HK-2 (cell line): Measurements from ENCODE around the gene RALGPS1.

Experiments
- DNase-seq: peaks from one replicate; pipeline ENCODE4 v3.0.0-alpha.2; 2018; ENCODE audit not compliant: unreplicated experiment

Gene RALGPS1

GRCh38 chr9:127099664-127100063, 185.1 kb downstream of the RALGPS1 start:
- no peak for DNase-seq

- no peak for DNase-seq
Observed at GRCh38 chr9:127102176-127102575, 187.6 kb downstream of the RALGPS1 start.

DNA sequence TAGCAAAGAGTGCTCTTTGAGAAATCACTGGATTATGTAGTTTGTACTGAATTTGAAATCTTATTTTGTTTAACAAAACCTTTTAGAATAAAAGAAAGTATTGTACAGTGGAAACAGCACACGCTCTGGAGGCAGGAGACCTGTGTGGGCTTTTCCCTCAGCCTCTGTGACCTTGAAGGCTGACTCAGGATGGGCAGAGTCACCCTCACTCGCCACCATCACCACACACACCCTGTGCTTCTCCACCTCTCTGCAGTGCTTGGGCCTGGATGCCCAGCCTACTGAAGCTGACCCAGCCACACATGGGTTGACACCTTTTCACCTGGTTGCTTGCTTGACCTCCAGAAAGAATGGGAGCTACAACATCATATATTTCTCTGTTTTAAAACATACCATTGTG, 188.2 kb downstream of the RALGPS1 start:
- no peak for DNase-seq

GRCh38 chr9:127104581-127105311, 190.2 kb downstream of the RALGPS1 start:
- no peak for DNase-seq

DNA sequence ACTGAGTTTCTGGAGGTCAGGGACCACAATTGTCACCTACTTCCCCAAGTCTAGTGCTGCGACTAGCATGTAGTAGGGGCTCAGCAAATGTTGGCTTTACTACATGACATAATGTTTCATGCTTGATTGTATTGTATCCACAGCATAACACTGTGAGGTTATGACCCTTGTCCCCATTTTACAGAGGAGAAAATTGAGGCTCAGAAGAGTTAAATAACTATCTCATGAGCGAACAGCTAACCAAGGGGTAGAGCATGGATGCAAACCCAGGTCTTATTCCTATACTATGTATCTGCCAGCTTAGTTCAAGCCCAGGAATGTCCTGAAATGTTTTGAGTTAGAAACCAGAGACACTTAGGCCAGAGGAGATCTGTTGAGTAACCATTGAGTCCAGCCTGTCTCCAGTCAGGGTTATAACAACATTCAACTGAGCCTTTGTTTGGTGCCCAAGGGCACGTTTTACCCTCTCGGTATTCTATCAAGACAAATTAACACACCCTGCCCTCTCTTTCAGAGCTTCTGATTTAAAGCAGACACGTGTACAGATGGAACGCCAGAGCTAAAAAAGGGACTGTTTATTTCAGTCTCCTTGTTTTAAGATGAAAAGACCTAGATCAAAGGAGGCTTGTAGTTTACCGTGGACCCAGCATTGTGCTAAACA, 191.4 kb downstream of the RALGPS1 start:
- DNase-seq = no peak

DNA sequence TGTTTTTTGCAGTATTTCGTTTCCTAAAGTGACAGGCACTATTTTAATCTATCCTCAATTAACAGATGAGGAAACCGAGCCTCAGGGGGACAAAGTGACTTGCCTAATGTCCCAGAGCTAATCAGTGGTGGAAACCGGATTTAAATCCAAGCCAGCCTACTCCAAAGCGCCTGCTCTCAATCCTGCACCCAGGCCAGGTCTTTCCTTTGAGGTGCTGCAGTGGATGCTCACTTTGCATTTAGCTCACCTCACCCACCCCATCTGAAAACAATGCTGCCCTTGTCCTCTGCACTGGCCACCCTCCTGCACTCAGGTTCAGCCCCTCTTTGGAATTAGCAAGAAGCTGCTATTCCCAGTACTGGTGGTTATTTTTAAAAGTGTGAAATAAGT, 191.9 kb downstream of the RALGPS1 start:
- no peak for DNase-seq

- no peak for DNase-seq
Observed at GRCh38 chr9:127107171-127107928, 192.8 kb downstream of the RALGPS1 start.

GRCh38 chr9:127107929-127108876, 193.6 kb downstream of the RALGPS1 start:
- no peak for DNase-seq

DNA sequence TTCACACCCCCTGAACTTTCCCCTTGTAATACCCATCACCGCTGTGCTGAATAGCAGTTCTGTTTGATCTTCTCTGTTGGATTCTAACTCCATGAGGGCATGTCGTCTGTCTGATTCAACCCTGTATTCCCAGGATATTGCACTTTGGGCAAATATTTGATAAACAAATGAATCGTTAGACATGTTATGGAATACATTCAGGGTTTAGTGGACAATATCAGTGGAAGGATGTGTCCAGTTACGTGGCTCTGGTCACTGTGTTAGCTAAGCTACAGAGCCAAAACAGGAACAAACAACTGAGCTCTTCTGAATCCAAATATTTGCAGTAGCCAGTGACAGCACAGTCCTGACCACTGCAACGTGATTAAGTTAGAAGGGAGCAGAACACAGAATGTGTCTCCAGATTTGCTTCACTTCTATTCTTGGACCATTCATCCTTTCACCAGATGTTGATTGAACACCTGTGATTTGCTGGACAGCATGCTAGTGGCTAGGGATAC, 194.7 kb downstream of the RALGPS1 start:
- DNase-seq = no peak

DNA sequence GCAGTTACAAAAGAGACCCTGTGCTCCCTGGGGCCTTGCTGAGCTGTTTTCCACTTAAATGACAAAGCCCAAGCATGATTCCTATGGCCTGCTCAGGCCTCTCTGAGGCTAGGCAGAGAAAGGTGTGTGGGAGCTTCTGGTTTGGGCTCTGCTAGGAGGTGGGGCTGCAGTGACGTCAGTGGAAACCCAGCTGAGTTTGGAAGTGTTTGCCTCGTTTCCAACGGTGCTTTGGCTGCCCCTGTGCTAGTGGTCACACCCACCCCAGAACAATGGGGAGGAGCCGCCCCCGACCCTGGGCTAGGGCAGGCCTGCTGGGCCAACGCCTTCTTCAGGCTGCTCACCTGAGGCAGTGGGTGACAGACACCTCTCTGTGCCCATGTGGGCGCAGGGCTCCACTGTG, 197.5 kb downstream of the RALGPS1 start:
- DNase-seq = no peak

- DNase-seq = no peak
Observed at GRCh38 chr9:127112735-127113161, 198.2 kb downstream of the RALGPS1 start.

DNA sequence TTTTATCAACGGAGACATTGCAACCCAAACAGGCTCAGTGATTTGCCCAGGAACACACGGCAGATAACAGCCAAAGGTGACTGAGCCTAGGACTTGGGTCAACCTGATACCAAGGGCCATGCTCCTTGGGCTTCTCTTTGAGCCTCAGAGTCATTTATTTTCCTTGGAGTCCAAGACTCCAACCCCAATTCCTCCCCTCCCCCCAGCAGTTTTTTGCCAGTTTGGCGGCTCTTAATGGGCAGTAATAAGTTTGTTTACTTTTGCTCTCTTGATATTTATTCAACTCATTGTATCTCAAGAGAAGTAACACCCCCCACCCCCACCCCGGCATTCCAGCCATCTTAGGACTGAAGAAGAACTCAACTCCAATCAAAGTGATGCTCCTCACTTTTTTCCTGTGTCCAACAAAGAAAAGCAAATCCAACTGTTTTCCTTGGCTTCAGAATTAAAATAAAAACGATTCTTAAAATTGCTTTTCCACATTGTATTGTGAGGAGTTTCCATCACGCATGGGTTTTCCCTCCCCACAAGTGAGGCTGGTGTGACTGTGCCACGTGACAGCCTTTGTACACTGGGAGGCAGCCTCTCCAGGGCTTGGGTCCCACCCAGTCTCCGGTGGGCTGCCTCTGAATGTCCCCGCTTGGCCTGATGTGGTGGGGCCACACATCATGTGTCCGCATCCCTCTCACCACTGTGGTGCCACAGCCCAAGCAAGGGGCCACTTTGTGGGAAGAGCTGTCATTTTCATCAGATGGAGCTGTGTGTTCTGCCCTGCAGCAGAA, 198.8 kb downstream of the RALGPS1 start:
- no peak for DNase-seq

DNA sequence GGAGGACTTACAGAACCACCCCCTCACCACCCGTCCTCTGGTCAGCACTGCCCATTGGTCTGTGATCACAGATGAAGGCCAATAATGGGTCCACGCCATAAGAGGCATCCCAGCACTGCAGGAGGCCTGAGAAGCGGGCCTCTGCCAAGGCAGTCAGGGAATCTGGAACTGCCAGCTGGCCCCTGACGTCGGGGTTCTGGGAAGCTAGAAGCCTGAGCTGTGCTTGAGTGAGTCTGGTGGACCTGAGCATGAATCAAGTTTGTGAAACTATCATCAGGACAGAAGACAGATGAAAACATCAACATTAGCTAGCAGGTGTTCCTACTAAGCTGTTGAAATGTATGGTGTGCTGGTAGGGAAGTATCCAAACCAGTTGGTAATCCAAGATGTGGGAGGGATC, 200.0 kb downstream of the RALGPS1 start:
- no peak for DNase-seq

- DNase-seq = no peak
Observed at GRCh38 chr9:127116088-127116726, 201.6 kb downstream of the RALGPS1 start.

- DNase-seq = peak; percentile 22
Observed at GRCh38 chr9:127116957-127117356, 202.4 kb downstream of the RALGPS1 start.

DNA sequence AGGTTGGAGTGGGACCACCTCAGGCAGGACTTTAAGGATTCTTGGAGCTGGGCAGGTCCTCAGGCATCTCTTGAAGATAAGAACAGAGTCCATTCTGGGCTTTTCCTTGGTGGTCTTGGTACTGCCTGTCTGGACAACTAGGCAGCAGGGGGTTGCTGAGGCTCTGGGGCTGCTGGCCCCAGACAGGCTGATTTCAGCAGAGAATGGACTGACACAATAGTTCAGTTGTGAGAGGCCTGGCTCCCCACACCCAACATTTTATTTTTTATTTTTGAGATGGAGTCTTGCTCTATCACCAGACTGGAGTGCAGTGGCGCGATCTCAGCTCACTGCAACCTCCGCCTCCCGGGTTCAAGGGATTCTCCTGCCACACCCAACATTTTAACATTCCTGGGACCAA, 203.2 kb downstream of the RALGPS1 start:
- DNase-seq = no peak

DNA sequence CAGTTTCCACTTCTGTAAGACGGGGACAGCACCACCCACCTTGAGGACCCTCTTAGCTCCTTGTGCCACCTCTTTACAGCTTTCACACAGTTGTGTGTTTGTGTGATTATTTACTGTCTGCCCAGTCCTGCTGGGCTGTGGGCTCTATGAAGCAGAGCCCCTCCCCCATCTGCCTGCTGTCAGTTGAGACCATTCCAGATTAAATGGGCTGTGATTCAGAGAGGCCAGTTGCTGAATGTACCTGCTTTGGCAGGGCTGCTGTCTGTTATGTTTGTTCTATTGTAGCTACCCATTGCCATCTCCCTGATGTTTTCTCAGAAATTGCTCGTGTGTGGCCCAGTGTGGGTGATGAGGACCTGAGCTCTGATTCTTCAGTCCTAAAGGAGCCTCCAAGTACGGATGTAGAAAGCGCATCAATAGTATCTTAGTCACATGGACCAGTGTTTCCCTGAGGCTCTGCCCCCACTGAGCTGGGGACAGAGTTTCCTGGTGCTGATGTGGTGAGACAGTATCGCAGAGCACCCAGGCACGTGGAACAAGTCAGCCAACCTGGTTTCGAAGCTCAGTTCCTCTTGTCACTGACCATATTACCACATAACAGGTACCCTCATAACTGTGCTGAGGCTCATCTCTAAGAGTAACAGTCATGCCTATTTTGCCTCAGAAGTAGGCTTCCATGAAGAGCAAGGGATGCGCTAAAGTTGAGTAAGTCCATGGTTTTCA, 204.2 kb downstream of the RALGPS1 start:
- DNase-seq = no peak

GRCh38 chr9:127119320-127119709, 204.7 kb downstream of the RALGPS1 start:
- no peak for DNase-seq

GRCh38 chr9:127121628-127122175, 207.1 kb downstream of the RALGPS1 start:
- peak; percentile 30 for DNase-seq
